HepG2 (cell line): ENCODE data around the gene PPP1R1B. TPM values are rescaled to one million over a fixed set of nuclear protein-coding genes. Genes with fewer than 3 reads are reported as not detected.
A peak's percentile ranks its signal among the peaks of the same experiment; 100 is the strongest.

Experiments used
- ESRRA ChIP-seq: sonication (generic); formaldehyde crosslinking; IDR thresholded peaks from 2 replicates; pipeline ENCODE4 v1.5.1; 2020; ENCODE audit warnings: mild to moderate bottlenecking, low read depth, missing genetic modification reagents
- FOXK1 ChIP-seq: sonication (generic); formaldehyde crosslinking; IDR thresholded peaks from 2 replicates; pipeline ENCODE4 v1.4.0; 2020; ENCODE audit warnings: low read depth, missing genetic modification reagents, borderline replicate concordance
- HIVEP1 ChIP-seq: sonication (generic); formaldehyde crosslinking; IDR thresholded peaks from 2 replicates; pipeline ENCODE4 v1.4.0; 2020; ENCODE audit warnings: mild to moderate bottlenecking, missing genetic modification reagents
- KLF16 ChIP-seq, 2 experiments: sonication (generic) in 1 of 2; formaldehyde crosslinking in 1 of 2; IDR thresholded peaks; 2 replicates each; pipeline versions ENCODE4 v1.6.1 to v1.8.0; 2016 to 2023; ENCODE audit warnings: missing genetic modification reagents in 2 of 2, missing compliant biosample characterization in 1 of 2
- MZF1 ChIP-seq: sonication (generic); formaldehyde crosslinking; IDR thresholded peaks from 2 replicates; pipeline ENCODE4 v1.8.1; 2023; ENCODE audit warnings: mild to moderate bottlenecking, missing genetic modification reagents, borderline replicate concordance
- NR2F1 ChIP-seq, 2 experiments: fragments of 450-650 bp in 1 of 2; formaldehyde crosslinking in 1 of 2; IDR thresholded peaks; 2 replicates each; pipeline versions ENCODE4 v1.5.0 to v1.6.1; 2016 to 2020; ENCODE audit warnings: mild to moderate bottlenecking in 1 of 2, missing compliant biosample characterization in 1 of 2, missing genetic modification reagents in 1 of 2, moderate library complexity in 1 of 2
- ONECUT2 ChIP-seq: sonication (generic); formaldehyde crosslinking; IDR thresholded peaks from 2 replicates; pipeline ENCODE4 v1.4.0; 2020; ENCODE audit warnings: missing genetic modification reagents
- PHF8 ChIP-seq: sonication (generic); formaldehyde crosslinking; IDR thresholded peaks from 2 replicates; pipeline ENCODE4 v1.5.0; 2020; ENCODE audit warnings: missing genetic modification reagents
- POLR2G ChIP-seq: fragments of 200-400 bp; formaldehyde crosslinking; IDR thresholded peaks from 2 replicates; pipeline ENCODE4 v1.6.1; 2018; ENCODE audit warnings: mild to moderate bottlenecking, low read depth, low read length, moderate library complexity
- RFX5 ChIP-seq: IDR thresholded peaks from 2 replicates; pipeline ENCODE4 v1.6.1; 2011; ENCODE audit warnings: low read depth, low read length, improper control_type of control experiment
- SALL1 ChIP-seq: sonication (generic); formaldehyde crosslinking; IDR thresholded peaks from 2 replicates; pipeline ENCODE4 v1.8.0; 2022; ENCODE audit warnings: mild to moderate bottlenecking, missing genetic modification reagents
- SRSF4 ChIP-seq: fragments of 200-400 bp; formaldehyde crosslinking; IDR thresholded peaks from one replicate; pipeline ENCODE4 v1.6.1; 2018; ENCODE audit warnings: mild to moderate bottlenecking, low read depth, low read length, moderate library complexity; ENCODE audit not compliant: poor library complexity, severe bottlenecking
- SSRP1 ChIP-seq: IDR thresholded peaks from 2 replicates; pipeline ENCODE4 v1.6.1; 2016; ENCODE audit warnings: control low read depth
- TARDBP ChIP-seq: sonication (generic); formaldehyde crosslinking; IDR thresholded peaks from 2 replicates; pipeline ENCODE4 v1.8.0; 2022; ENCODE audit warnings: mild to moderate bottlenecking, missing genetic modification reagents
- ZFP82 ChIP-seq: sonication (generic); formaldehyde crosslinking; IDR thresholded peaks from 2 replicates; pipeline ENCODE4 v1.5.1; 2020; ENCODE audit warnings: mild to moderate bottlenecking, missing genetic modification reagents, borderline replicate concordance
- ZIK1 ChIP-seq: sonication (generic); formaldehyde crosslinking; IDR thresholded peaks from 2 replicates; pipeline ENCODE4 v1.5.0; 2020; ENCODE audit warnings: mild to moderate bottlenecking, low read depth, missing genetic modification reagents, borderline replicate concordance
- ZNF260 ChIP-seq: sonication (generic); formaldehyde crosslinking; IDR thresholded peaks from 2 replicates; pipeline ENCODE4 v1.4.0; 2020; ENCODE audit warnings: missing genetic modification reagents, low read depth, mild to moderate bottlenecking, borderline replicate concordance
- ZNF264 ChIP-seq: sonication (generic); formaldehyde crosslinking; IDR thresholded peaks from 2 replicates; pipeline ENCODE4 v1.4.0; 2020; ENCODE audit warnings: missing genetic modification reagents
- ZNF337 ChIP-seq: sonication (generic); formaldehyde crosslinking; IDR thresholded peaks from 2 replicates; pipeline ENCODE4 v1.5.1; 2020; ENCODE audit warnings: missing genetic modification reagents, low read depth, mild to moderate bottlenecking, borderline replicate concordance
- ZNF501 ChIP-seq: sonication (generic); formaldehyde crosslinking; IDR thresholded peaks from 2 replicates; pipeline ENCODE4 v1.5.1; 2020; ENCODE audit warnings: mild to moderate bottlenecking, moderate library complexity, missing genetic modification reagents
- ZNF574 ChIP-seq: sonication (generic); formaldehyde crosslinking; IDR thresholded peaks from 2 replicates; pipeline ENCODE4 v1.4.0; 2020; ENCODE audit warnings: missing genetic modification reagents
- ZNF598 ChIP-seq: sonication (generic); formaldehyde crosslinking; IDR thresholded peaks from 2 replicates; pipeline ENCODE4 v1.5.1; 2020; ENCODE audit warnings: mild to moderate bottlenecking, missing genetic modification reagents, borderline replicate concordance
- ZNF615 ChIP-seq: sonication (generic); formaldehyde crosslinking; IDR thresholded peaks from 2 replicates; pipeline ENCODE4 v1.5.0; 2020; ENCODE audit warnings: mild to moderate bottlenecking, missing genetic modification reagents, borderline replicate concordance
- ZNF710 ChIP-seq: sonication (generic); formaldehyde crosslinking; IDR thresholded peaks from 2 replicates; pipeline ENCODE4 v1.5.0; 2020; ENCODE audit warnings: mild to moderate bottlenecking, missing genetic modification reagents, borderline replicate concordance
- ZNF747 ChIP-seq: sonication (generic); formaldehyde crosslinking; IDR thresholded peaks from 2 replicates; pipeline ENCODE4 v1.8.1; 2023; ENCODE audit warnings: missing genetic modification reagents, mild to moderate bottlenecking, borderline replicate concordance
- polyA plus RNA-seq, 8 experiments: library from polyadenylated mRNA; depleted of rRNA in 3 of 8; stranded (reverse) in 7 of 8; unstranded in 1 of 8; fragments of >200 nt; fragmentation: Illumina TruSeq in 4 of 8; extraction: Trizol in 4 of 8; gene quantifications; 2 replicates each; pipeline versions ENCODE4 v1.2.1 to v1.2.3, GENCODE V29; 2011 to 2016; ENCODE audit warnings: low read depth in 4 of 8, missing spikeins in 1 of 8, mixed read lengths in 1 of 8; ENCODE audit not compliant: insufficient read depth in 1 of 8
- total RNA-seq, 5 experiments: library from RNA; depleted of rRNA; stranded (reverse); fragments of >200 nt; fragmentation: Illumina TruSeq; extraction: Trizol; gene quantifications; 2 replicates each; pipeline ENCODE4 v1.2.3, GENCODE V29; 2016; ENCODE audit warnings: low read depth in 1 of 5
- TF ChIP-seq, protein P1 (sequence below): sonication (generic); formaldehyde crosslinking; IDR thresholded peaks from 2 replicates; pipeline ENCODE4 v1.4.0; 2020; ENCODE audit warnings: mild to moderate bottlenecking, missing genetic modification reagents

The PPP1R1B gene
- total and polyA plus RNA-seq, 2 of the 13 experiments (the other 11 are each of a cell fraction or from before 2014, with no cell fraction given) = 0.08 TPM; not detected in 1

GRCh38 chr17:39674702-39675389, 48.1 kb downstream of the PPP1R1B start (continued):
- TF ChIP-seq ZNF710 (CRISPR knock-in tag) (no peak; the same call in 1 of the 2 replicates), ZNF264 (peak; percentile 50; the same call in 1 of the 2 replicates), ZNF598 (CRISPR knock-in tag) (no peak), KLF16 (CRISPR knock-in tag; IDR thresholded peaks at IDR 0.05) (peak in 1 of 2 experiments; percentile 79; a peak in 2 of 4 replicates), ZNF615 (CRISPR knock-in tag) (no peak), HIVEP1 (CRISPR knock-in tag) (no peak), ZNF574 (peak; percentile 67), TARDBP (CRISPR knock-in tag) (peak; percentile 87), RFX5 (no peak), ZNF747 (peak; percentile 66; the same call in 1 of the 2 replicates), ESRRA (CRISPR knock-in tag) (no peak), FOXK1 (CRISPR knock-in tag) (peak; percentile 64; the same call in 1 of the 2 replicates), POLR2G (0 out of 2 replicates have a peak, but pooled peaks have one; percentile 36), NR2F1 (CRISPR knock-in tag; IDR thresholded peaks at IDR 0.05) (no peak; a peak in 1 of 4 replicates), SRSF4 (no peak), MZF1 (no peak), SALL1 (CRISPR knock-in tag) (peak; percentile 63), ZNF501 (CRISPR knock-in tag) (no peak), ONECUT2 (no peak), SSRP1 (CRISPR knock-in tag) (no peak), ZNF260 (CRISPR knock-in tag) (no peak), ZIK1 (CRISPR knock-in tag) (no peak), ZNF337 (CRISPR knock-in tag) (no peak), PHF8 (CRISPR knock-in tag) (peak; percentile 52; the same call in 1 of the 2 replicates), ZFP82 (CRISPR knock-in tag) (no peak)
- TF ChIP-seq, protein P1, sequence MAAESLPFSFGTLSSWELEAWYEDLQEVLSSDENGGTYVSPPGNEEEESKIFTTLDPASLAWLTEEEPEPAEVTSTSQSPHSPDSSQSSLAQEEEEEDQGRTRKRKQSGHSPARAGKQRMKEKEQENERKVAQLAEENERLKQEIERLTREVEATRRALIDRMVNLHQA (CRISPR knock-in tag) = no peak
